Fibroblast of the aortic adventitia (primary cell): ENCODE data around the gene PCSK6. TPM values are rescaled to one million over a fixed set of nuclear protein-coding genes. Genes with fewer than 3 reads are reported as not detected.

Source experiments
- DNase-seq: peaks from one replicate; pipeline ENCODE4 v3.0.0-alpha.2; 2010; ENCODE audit warnings: low read depth
- H3K4me3 ChIP-seq: 2 replicates; pipeline ENCODE4 v1.5.1; 2011; ENCODE audit warnings: low read depth, mild to moderate bottlenecking, control low read depth, low read length, moderate library complexity
- total RNA-seq: library from RNA; depleted of rRNA; stranded (reverse); fragments of >200 nt; gene quantifications from 2 replicates; pipeline ENCODE4 v1.2.3, GENCODE V29; 2012; ENCODE audit warnings: low replicate concordance
- TF ChIP-seq, protein P1 (sequence below): IDR thresholded peaks from 2 replicates; pipeline ENCODE4 v1.5.1; 2011; ENCODE audit warnings: mild to moderate bottlenecking, low read length, control low read depth, inconsistent platforms; ENCODE audit not compliant: insufficient read depth

PCSK6 gene
- total RNA-seq, 1 donor: 0.81 TPM

DNA sequence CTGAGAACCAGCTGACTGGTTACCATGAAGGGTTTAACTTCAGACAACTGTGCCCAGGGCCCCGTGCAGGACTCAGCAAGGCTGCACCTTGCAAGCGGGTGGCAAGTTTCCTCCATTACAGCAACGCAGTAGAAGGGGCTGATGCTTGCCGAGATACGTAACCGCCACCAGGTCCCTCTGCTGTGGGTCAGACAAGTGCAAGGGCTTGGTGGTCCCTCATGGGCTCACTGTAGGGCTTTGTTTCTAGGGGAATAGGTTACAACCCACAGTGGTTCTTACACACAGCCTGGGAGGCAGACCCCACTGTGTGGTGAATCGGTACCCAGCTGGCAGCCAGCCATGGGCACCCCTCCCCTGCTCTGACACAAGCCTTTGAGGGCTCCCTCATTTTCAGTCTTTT, 179.0 kb downstream of the PCSK6 start:
- H3K4me3 ChIP-seq: no peak overlapping the region
- TF ChIP-seq, protein P1, sequence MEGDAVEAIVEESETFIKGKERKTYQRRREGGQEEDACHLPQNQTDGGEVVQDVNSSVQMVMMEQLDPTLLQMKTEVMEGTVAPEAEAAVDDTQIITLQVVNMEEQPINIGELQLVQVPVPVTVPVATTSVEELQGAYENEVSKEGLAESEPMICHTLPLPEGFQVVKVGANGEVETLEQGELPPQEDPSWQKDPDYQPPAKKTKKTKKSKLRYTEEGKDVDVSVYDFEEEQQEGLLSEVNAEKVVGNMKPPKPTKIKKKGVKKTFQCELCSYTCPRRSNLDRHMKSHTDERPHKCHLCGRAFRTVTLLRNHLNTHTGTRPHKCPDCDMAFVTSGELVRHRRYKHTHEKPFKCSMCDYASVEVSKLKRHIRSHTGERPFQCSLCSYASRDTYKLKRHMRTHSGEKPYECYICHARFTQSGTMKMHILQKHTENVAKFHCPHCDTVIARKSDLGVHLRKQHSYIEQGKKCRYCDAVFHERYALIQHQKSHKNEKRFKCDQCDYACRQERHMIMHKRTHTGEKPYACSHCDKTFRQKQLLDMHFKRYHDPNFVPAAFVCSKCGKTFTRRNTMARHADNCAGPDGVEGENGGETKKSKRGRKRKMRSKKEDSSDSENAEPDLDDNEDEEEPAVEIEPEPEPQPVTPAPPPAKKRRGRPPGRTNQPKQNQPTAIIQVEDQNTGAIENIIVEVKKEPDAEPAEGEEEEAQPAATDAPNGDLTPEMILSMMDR: no peak
- DNase-seq: no peak

DNA sequence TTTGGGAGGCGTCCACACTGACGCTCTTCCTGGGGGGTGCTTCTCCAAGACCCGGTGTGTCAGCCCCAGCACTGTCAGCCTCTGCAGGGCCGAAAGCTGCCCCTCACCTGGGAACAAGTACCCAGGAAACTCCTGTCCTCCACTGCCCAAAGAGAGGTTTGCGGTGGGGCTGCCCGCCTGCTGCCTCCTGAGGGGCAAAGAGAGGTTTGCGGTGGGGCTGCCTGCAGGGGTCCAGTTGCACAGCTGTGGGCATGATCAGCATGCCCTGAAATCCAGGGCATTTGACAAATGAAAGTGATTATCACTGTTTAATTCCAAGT, 179.4 kb downstream of the PCSK6 start:
- DNase-seq: no peak
- no peak overlapping the region for H3K4me3 ChIP-seq
- TF ChIP-seq, protein P1: no peak

DNA sequence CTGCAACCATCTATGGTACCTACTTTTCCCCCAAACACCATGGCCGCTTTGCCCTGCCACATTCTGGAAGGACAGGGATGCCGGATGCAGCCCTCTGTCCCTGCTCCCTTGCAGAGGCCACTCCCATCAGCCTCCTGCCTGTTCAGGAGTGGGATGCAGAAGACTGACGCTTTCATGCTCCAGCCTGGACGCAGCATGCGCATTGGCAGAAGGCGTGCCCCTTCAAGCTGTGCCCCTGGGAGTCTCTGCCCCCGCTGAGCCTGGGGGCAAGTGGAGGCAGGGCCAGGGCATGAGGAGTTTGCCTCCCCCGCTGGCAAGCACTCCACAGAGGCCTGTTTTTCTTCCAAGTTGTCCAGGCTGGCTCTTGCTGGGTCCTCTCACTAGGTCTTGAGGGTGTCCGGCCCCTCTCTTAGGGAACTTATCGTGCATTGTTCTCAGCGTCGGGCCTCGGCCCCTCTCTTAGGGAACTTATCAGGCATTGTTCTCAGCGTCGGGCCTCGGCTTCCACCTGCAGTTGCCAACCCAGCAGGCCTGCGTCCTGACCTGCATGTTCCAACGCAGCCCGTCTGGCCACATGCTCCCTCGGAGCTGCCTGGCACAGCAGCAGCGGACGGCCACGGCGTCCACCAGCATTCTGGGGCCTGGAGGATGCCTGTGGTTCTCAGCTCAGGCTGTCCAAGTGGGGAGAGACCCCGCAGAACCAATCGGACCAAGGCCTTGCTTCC, 179.9 kb downstream of the PCSK6 start:
- TF ChIP-seq, protein P1: no peak
- H3K4me3 ChIP-seq: no peak overlapping the region
- DNase-seq: no peak

DNA sequence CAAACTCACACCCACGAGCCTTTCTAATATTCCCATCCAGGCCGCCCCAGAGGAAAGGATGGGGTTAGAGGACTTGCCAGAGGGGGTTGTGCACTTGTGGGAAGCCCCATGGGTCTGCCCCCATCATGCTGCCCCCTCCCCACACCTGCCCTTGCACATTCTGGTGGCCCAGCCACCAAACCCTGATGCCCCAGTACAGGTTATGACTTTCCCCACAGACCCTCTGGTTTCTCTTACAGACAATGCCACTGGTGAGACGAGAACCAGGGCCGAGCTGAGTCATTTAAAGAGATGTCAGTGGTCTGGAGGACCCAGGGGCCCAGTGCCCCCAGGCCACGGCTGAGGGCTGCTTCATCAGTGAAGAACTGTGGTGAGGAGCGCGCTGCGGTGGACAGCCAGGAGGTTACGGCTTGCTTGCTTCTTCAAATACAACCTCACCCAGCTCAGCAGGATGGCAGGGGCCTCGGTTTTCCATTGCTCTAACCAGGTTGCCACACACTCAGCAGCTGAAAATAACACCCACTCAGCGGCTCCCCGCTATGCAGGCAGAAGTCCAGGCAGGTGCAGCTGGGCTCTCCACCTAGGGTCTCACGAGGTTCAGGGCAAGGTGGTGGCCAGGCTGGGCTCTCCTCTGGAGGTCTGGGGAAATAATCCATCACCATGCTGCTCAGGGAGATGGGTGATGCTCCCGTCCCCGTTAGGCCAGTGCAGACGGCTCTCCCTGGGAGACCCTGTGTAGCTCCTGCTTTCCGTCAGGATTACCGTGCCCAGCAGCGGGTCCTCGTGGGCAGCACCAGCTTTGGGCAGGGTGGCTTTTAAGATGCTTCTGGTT, 180.7 kb downstream of the PCSK6 start:
- TF ChIP-seq, protein P1: no peak
- DNase-seq: no peak
- H3K4me3 ChIP-seq: no peak overlapping the region

DNA sequence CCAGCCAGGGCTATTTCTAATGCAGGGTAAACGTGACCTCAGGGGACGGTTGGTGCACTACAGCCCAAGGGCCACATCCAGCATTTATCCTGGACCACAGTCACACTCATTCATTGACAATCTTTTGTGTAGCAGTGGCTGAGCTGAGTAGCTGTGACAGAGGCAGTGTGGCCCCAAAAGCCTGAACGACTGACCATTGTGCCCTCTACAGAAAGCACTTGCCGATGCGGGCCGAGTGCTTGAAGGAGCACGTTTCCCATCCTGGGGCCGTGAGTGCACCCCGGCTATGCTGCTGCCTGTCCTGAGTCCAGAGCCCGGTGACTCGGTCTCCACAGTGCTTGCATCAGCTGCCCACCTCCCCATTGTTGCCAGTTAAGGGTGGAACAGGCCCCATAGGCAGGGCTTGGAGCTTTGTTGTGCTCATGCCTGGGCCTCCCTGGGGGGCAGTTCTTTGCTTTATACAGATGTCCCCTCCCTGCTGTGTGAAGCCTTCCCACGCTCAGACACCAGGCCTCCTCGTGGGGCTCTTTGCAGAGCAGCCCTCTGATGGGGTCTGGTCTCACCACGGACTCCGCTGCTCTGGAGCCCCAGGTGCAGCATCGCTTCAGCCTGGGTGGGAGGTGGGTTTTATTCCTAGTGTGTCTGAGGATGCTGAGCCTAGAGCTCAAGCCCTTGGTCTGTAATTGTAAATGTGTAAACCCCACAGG, 181.5 kb downstream of the PCSK6 start:
- DNase-seq: no peak
- TF ChIP-seq, protein P1: no peak
- H3K4me3 ChIP-seq: no peak overlapping the region

DNA sequence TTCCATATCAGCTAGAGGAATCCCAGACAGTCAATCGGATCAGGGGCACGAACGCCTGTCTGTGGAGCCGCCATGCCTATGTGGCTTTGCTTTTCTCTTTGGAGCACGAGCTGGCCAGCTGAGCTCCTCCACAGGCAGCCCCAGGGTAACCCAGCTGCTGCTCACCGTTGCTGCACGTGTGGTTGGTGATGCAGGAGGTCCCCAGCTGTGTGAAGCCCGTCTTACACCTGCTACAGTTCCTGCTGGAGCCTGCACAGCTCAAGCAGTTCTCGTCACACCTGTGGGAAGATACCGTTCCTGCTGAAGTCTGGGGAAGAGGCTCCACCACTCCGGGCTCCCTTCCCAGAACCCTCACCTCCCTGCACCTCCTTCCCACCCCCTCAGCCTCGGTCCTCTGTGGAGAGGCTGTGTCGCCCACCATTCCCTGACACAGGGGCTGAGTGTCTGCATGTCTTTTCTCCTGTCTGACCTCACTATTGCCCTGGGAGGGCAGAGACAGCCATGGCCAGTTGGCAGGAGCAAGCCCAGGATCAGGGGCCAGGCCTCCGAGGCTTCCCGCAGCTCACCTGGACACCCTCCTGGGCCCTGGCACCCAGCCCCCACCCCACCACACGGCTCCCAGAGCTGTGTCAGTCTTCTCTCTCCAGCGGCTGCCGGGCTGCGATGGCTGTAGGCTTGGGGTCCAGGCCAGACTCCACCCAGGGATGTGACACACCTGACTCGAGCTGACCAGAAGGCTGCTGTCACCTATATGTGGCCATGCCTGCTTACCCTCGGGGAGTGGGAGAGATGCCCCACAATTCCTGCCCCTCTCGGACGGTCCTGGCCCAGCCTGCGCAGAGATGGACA, 182.2 kb downstream of the PCSK6 start:
- TF ChIP-seq, protein P1: no peak
- no peak for DNase-seq
- H3K4me3 ChIP-seq: no peak overlapping the region
